GM18517 (cell line): ENCODE data around the gene HCCS.

ENCODE experiments used
- ATAC-seq: cut with Tn5 transposase; IDR thresholded peaks from one replicate; pipeline ENCODE4 v1.9.1; 2021; ENCODE audit warnings: mild to moderate bottlenecking, moderate library complexity; ENCODE audit not compliant: unreplicated experiment

Gene HCCS

DNA sequence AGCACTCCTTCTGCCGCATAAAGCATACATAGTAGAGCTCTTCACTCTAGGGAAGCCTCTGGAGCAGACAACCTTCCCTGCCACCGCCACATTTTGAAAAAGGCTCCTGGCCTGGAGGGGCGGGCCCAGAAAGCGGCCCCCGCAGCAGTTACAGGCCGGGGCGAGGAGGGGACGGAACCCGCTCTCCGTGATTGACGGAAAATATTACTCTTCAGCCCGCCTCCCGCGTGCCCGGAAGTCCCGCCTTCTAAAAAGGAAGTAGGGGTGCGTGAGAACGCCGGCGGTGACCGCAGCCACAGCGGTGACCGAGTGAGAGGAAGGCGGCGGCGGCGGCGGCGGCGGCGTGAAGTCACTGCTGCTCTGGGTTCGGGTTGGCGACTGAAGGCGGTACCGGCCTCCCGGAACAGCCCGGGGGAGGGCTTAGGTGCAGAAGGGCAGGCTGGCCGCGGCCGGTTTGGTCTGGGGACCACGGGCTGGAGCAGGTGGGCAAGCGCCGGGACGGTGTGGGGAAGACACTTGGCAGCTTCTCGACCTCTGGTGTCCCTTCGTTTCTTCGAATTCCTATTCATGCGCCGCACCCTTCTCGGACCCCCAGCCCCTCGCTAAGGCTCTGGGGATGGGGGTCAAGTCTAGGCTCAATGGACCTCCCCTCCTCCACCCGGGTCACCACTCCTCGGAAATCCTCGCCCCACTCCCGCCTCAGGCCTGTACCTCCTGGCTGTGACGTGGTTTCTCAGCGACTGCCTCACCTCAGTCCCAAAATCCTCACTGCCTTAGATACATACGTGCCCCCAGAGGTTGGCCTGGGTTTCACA lies at the start of gene HCCS:
HCCS (plus strand) TSS at position 296 of the 815 bp plus-strand sequence. CDS start 729 bp downstream, outside the sequence.
- ATAC-seq: peak; percentile 85

DNA sequence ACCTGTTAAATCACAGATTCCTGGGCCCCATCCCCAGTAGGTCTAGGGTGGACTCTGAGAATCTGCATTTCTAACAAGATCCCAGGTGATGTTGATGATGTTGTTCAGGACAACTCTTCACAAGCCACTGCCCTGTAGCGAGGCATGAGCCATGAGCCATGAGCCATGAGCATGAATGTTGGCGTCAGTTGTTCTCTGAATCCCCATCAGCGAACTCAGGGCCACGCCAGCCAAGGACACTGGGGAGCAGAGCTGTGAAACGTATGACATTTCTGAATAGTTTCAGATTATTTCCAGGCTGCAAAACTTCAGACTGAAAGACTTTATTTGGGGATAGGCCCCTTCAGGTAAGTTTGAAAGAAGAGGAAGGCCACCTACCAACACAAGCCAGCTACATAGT lies 46.9 kb upstream of the HCCS start:
- no peak for ATAC-seq

GRCh38 chrX:11064851-11065600 lies 46.1 kb upstream of the HCCS start:
- ATAC-seq: no peak

- no peak for ATAC-seq
Observed at GRCh38 chrX:11066812-11067211, 44.3 kb upstream of the HCCS start.

DNA sequence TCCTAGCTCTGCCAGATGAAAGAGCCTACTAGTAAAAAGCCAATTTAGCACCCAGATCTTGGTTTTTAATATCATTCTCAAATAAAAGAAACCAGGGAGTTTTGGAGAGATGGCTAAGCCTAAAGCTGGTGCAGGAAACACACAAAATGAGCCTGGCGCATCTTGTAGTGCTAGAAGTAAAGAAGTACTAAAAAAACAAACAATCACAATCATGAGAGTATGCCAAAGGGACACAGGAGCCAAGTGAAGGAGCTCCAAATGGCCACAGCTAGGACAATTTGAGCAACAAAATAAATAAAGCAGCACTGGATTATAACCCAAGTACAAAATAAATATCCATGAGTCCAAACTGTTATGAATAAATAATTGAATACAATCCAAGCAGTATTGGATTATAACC lies 37.8 kb upstream of the HCCS start:
- ATAC-seq: no peak

GRCh38 chrX:11080741-11081305 lies 30.3 kb upstream of the HCCS start:
- ATAC-seq: no peak

GRCh38 chrX:11081511-11081910 lies 29.6 kb upstream of the HCCS start:
- no peak for ATAC-seq

- ATAC-seq: no peak
Observed at GRCh38 chrX:11085305-11085704, 25.8 kb upstream of the HCCS start.

- no peak for ATAC-seq
Observed at GRCh38 chrX:11089802-11090201, 21.3 kb upstream of the HCCS start.

GRCh38 chrX:11097933-11098332 lies 13.2 kb upstream of the HCCS start:
- ATAC-seq: no peak

GRCh38 chrX:11099465-11099864 lies 11.7 kb upstream of the HCCS start:
- no peak for ATAC-seq

DNA sequence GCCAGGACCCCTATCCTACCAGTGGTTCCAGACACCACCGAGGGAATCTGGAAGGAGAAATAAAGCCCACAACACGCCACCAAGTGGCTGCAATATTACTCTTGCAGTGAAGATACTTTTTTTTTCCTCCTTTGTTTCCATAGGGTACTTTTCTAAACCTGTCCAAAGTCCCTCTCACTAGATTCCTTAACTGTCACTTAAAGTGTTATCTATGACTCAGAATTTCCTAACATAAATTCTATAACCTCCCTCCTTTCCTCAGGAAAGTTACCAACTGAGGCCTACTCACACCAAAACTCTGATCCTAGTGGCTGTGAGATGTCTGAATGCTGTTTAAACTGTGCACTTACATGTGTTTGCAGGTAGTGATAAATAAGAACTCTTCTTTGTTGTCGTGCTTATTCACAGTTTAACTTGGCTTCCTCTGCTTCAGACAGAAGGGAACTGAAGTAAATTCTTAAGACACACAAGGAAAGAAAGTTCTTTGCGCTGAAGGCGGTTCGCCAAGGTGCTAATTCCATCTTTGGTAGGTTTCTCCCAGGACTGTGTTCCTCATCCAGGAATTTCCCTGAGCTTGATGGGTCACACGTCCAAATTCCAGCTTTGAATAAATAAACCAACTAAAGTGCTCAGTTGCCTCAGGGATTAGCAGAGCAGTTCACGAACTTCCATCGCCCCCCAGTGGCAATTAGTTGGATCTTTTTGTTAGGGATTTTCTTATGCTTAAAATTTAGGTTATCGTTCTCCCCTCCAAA lies 10.7 kb upstream of the HCCS start:
- ATAC-seq: no peak

DNA sequence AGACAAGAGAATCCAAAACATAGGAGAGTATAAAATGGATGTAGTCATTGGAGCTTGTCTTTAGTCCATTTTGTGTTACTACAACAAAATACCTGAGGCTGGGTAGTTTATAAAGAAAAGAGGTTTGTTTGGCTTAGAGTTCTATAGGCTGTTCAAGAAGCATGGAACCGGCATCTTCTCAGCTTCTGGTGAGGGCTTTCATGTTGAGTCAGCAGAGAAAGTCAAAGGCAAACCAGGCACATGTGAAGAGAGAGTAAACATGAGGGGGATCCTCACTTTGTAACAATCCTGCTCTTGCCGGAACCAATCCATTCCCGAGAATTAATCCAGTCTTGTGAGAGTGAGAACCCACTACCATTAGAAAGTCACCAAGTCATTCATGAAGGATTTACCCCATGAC lies 8.1 kb upstream of the HCCS start:
- ATAC-seq: no peak

GRCh38 chrX:11103751-11104150 lies 7.4 kb upstream of the HCCS start:
- ATAC-seq: no peak

GRCh38 chrX:11105080-11105479 lies 6.1 kb upstream of the HCCS start:
- no peak for ATAC-seq

GRCh38 chrX:11108253-11108941 lies 2.7 kb upstream of the HCCS start:
- no peak for ATAC-seq

GRCh38 chrX:11109968-11110367 lies 1.2 kb upstream of the HCCS start:
- no peak for ATAC-seq

DNA sequence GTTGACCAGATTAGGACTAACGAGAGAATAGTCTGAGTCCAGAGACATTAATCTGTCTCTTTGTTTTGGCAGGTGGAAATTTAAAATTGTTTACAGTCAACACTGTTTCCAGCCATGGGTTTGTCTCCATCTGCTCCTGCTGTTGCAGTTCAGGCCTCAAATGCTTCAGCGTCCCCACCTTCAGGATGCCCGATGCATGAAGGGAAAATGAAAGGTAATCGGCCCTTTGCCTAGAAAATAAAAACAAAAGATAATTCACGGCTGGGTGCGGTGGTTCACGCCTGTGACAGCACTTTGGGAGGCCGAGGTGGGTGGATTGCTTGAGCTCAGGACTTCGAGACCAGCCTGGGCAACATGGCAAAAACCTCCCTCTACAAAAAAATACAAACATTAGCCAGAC lies 815 bp downstream of the HCCS start:
- no peak for ATAC-seq

GRCh38 chrX:11113731-11114130 lies 2.6 kb downstream of the HCCS start:
- no peak for ATAC-seq

DNA sequence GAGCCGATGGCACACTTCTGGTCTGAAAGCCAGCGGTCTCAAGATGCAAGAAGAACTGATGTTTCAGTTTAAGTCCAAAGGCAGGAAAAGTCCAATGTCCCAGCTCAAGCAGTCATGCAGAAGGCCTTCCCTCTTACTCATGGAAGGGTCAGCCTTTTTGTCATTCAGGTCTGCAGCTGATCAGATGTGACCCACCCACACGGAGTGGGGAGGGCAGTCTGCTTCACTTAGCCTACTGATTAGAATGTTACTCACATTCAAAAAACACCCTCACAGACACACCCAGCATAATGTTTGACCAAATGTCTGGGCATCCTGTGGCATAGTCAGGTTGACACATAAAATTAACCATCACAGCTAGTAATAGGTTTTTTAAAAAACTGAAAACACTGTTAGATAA lies 6.6 kb downstream of the HCCS start:
- no peak for ATAC-seq
